OCI-LY7 (cell line): ENCODE data around the gene FXR1. TPM values are rescaled to one million over a fixed set of nuclear protein-coding genes. Genes with fewer than 3 reads are reported as not detected.
"Not testable (repeated sequence)": the region's sequence is repeated elsewhere in the genome, so short reads cannot be mapped to it uniquely, and the experiment has no call there.

Source experiments
- BruUV-seq: library from RNA; stranded (reverse); fragments of 400-500 nt; replicated peaks from 2 replicates; lab custom pipeline; 2021; lab: Mats Ljungman, UMichigan
- CTCF ChIA-PET: fragments of 300-600 bp; sonication (Branson Sonifier 250); formaldehyde crosslinking; loops from one replicate; lab custom pipeline; 2022; ENCODE audit warnings: antibody characterized with exemption; ENCODE audit not compliant: unreplicated experiment; lab: Charles Lee
- POLR2A ChIA-PET: fragments of 300-600 bp; sonication (Branson Sonifier 250); formaldehyde crosslinking; loops from one replicate; lab custom pipeline; 2022; ENCODE audit warnings: antibody characterized with exemption; lab: Charles Lee
- DNase-seq: peaks from one replicate; pipeline ENCODE4 v3.0.0-alpha.2; 2015; ENCODE audit warnings: low spot score
- H2AFZ ChIP-seq: fragments of 200-600 bp; sonication (generic), shearing (Covaris generic); 2 replicates; pipeline ENCODE4 v1.6.1; 2014; ENCODE audit warnings: mild to moderate bottlenecking, antibody characterized with exemption, low read length, moderate library complexity
- H3K27ac ChIP-seq: fragments of 200-600 bp; sonication (generic); 2 replicates; pipeline ENCODE4 v1.5.1; 2014; ENCODE audit warnings: mixed run types, low read depth, mild to moderate bottlenecking, moderate library complexity, low read length, inconsistent platforms; ENCODE audit not compliant: poor library complexity, severe bottlenecking
- H3K36me3 ChIP-seq: fragments of 200-600 bp; sonication (generic); 2 replicates; pipeline ENCODE4 v1.6.1; 2014; ENCODE audit warnings: mild to moderate bottlenecking, antibody characterized with exemption, low read length, moderate library complexity, mixed read lengths; ENCODE audit not compliant: insufficient read depth
- H3K4me1 ChIP-seq: fragments of 200-600 bp; sonication (generic); 2 replicates; pipeline ENCODE4 v1.5.1; 2014; ENCODE audit warnings: mild to moderate bottlenecking, low read length; ENCODE audit not compliant: insufficient read depth, poor library complexity, severe bottlenecking
- H3K4me2 ChIP-seq: fragments of 200-600 bp; sonication (generic); 2 replicates; pipeline ENCODE4 v1.6.1; 2014; ENCODE audit warnings: mild to moderate bottlenecking, low read length
- H3K4me3 ChIP-seq: fragments of 200-600 bp; sonication (generic); 2 replicates; pipeline ENCODE4 v1.5.1; 2014; ENCODE audit warnings: mild to moderate bottlenecking, low read depth, low read length; ENCODE audit not compliant: poor library complexity, severe bottlenecking
- H3K79me2 ChIP-seq: fragments of 200-600 bp; sonication (generic); 2 replicates; pipeline ENCODE4 v1.6.1; 2016; ENCODE audit warnings: low read depth, mild to moderate bottlenecking, low read length, moderate library complexity, mixed read lengths; ENCODE audit not compliant: insufficient read depth
- H3K9me2 ChIP-seq: fragments of 200-600 bp; sonication (generic); 2 replicates; pipeline ENCODE4 v1.6.1; 2016; ENCODE audit warnings: mild to moderate bottlenecking, low read length, mixed read lengths; ENCODE audit not compliant: insufficient read depth
- H3K9me3 ChIP-seq: fragments of 200-600 bp; sonication (generic); 2 replicates; pipeline ENCODE4 v1.6.1; 2014; ENCODE audit warnings: mild to moderate bottlenecking, mixed run types, low read length, mixed read lengths
- H4K20me1 ChIP-seq: fragments of 200-600 bp; sonication (generic); 2 replicates; pipeline ENCODE4 v1.6.1; 2014; ENCODE audit warnings: mild to moderate bottlenecking, antibody characterized with exemption, low read length, moderate library complexity, mixed read lengths; ENCODE audit not compliant: insufficient read depth
- EZH2phosphoT487 ChIP-seq: fragments of 200-600 bp; sonication (generic); IDR thresholded peaks from 2 replicates; pipeline ENCODE4 v1.6.1; 2018; ENCODE audit warnings: low read depth, borderline replicate concordance, mild to moderate bottlenecking, mixed run types, antibody characterized with exemption, low read length, moderate library complexity, mixed read lengths
- intact Hi-C: fragments of 100-400 bp; cut with micrococcal nuclease; formaldehyde crosslinking; loops from one replicate; pipeline ENCODE4 v1.10.0; 2022; ENCODE audit not compliant: unreplicated experiment
- total RNA-seq, 2 experiments: library from RNA; depleted of rRNA in 1 of 2; stranded (reverse); fragments of >200 nt in 1 of 2; shearing (Covaris generic) in 1 of 2; gene quantifications; 2 replicates each; pipeline ENCODE4 v1.2.3, GENCODE V29; 2014 to 2022
- TF ChIP-seq, protein P1 (sequence below): fragments of 200-600 bp; sonication (generic); conservative IDR thresholded peaks from 2 replicates; pipeline ENCODE4 v1.5.1; 2014; ENCODE audit warnings: mild to moderate bottlenecking, antibody characterized with exemption, low read length, moderate library complexity, mixed read lengths

The FXR1 gene
- total RNA-seq, 2 experiments from 2014 or later = 90.6 to 161 TPM

DNA sequence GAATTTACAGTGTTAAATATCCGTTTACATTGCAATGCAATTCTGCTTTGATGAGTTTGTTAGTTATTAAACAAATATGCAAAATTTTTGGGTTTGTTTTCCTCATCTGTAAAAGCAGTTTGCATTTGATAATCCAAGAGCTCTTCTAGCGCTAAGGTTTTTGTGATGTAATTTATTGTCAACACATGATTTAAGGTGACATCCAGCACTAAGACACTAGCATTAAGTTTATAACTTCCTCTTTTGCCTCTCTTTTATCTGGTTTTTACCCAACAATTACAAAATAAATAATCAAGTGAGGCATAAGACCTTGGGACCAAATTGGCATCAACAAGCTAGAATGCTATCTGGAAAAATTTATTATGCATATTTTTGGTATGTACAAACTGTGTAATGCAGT is 78.0 kb downstream of the FXR1 start:
- CTCF ChIA-PET = no interaction called here
- H2AFZ ChIP-seq = peak overlapping the region; percentile 82

DNA sequence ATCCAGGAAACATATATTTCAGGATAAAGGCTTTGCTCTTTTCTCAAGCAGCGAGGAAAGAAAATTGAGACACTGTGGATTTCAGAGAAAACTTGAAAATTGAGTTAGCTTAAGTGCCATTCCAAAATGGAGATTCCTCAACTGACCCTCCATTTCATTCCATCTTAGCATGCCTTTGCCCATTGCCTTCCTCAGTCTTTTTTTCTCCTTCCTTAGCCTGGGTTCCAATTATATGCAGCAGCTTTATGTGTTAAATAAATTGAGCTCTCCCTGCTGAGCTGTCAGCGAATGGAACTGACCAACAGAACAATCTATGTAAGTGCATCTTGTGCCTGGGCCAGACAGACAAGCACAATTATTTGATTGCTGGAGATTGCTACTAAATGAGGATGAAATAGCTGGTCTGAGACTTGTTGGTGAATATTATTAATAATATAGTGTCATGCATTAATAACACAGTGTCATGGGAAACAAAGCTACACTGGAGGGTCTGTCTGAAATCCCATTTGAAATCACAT is 84.0 kb downstream of the FXR1 start:
- H3K4me3 ChIP-seq = no peak overlapping the region
- H3K36me3 ChIP-seq = no peaks in the 10 kb centered on the region
- H2AFZ ChIP-seq = no peak overlapping the region
- no peaks in the 10 kb centered on the region for H4K20me1 ChIP-seq
- ChIA-PET POLR2A (interaction anchor here (0.6 to 0.8 kb wide), 3 partner anchors 12 to 28 kb away, joined by 3 read pairs; no protein-coding TSS in a partner anchor), CTCF (no interaction called here)
- no peaks in the 10 kb centered on the region for H3K9me2 ChIP-seq
- no TSS peak for BruUV-seq
- TF ChIP-seq, protein P1, sequence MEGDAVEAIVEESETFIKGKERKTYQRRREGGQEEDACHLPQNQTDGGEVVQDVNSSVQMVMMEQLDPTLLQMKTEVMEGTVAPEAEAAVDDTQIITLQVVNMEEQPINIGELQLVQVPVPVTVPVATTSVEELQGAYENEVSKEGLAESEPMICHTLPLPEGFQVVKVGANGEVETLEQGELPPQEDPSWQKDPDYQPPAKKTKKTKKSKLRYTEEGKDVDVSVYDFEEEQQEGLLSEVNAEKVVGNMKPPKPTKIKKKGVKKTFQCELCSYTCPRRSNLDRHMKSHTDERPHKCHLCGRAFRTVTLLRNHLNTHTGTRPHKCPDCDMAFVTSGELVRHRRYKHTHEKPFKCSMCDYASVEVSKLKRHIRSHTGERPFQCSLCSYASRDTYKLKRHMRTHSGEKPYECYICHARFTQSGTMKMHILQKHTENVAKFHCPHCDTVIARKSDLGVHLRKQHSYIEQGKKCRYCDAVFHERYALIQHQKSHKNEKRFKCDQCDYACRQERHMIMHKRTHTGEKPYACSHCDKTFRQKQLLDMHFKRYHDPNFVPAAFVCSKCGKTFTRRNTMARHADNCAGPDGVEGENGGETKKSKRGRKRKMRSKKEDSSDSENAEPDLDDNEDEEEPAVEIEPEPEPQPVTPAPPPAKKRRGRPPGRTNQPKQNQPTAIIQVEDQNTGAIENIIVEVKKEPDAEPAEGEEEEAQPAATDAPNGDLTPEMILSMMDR = no peak
- no peak for TF ChIP-seq EZH2phosphoT487
- H3K27ac ChIP-seq = no peak overlapping the region
- no peak for DNase-seq
- H3K4me1 ChIP-seq = no peaks in the 10 kb centered on the region
- H3K79me2 ChIP-seq = no peaks in the 10 kb centered on the region
- intact Hi-C loops = no loop called here
- no peaks in the 10 kb centered on the region for H3K9me3 ChIP-seq
- H3K4me2 ChIP-seq = no peak overlapping the region

More for the DNA sequence above, 78.0 kb downstream of the FXR1 start:
- peak overlapping the region; percentile 76 for H3K4me3 ChIP-seq
- no TSS peak for BruUV-seq
- TF ChIP-seq, protein P1 = no peak
- TF ChIP-seq EZH2phosphoT487 = no peak
- DNase-seq = no peak
- no peaks in the 10 kb centered on the region for H3K9me3 ChIP-seq
- no peaks in the 10 kb centered on the region for H3K9me2 ChIP-seq
- H3K36me3 ChIP-seq = peaks cover 24% of the 10 kb centered on the region; the same call in 1 of the 2 replicates
- peak overlapping the region; percentile 76 for H3K4me2 ChIP-seq
- intact Hi-C loops = no loop called here
- H3K4me1 ChIP-seq = peaks cover 10% of the 10 kb centered on the region
- no peak overlapping the region for H3K27ac ChIP-seq
- H3K79me2 ChIP-seq = peaks cover 15% of the 10 kb centered on the region
- POLR2A ChIA-PET = interaction anchor here (0.5 to 1.4 kb wide), 5 partner anchors 15 to 165 kb away, joined by 3 to 6 read pairs (median 4); partner anchors contain the start of gene FXR1
- no peaks in the 10 kb centered on the region for H4K20me1 ChIP-seq

DNA sequence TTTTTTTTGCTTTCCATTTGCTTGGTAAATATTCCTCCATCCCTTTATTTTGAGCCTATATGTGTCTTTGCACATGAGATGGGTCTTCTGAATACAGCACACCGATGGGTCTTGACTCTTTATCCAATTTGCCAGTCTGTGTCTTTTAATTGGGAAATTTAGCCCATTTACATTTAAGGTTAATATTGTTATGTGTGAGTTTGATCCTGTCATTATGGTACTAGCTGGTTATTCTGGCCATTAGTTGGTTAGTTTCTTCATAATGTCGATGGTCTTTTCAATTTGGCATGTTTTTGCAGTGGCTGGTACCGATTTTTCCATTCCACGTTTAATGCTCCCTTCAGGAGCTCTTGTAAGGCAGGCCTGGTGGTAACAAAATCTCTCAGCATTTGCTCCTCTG is 89.9 kb downstream of the FXR1 start:
- intact Hi-C loops, H3K27ac ChIP-seq, H4K20me1 ChIP-seq, CTCF ChIA-PET, DNase-seq, H3K79me2 ChIP-seq, H2AFZ ChIP-seq, H3K9me3 ChIP-seq, H3K4me2 ChIP-seq, H3K9me2 ChIP-seq, H3K4me1 ChIP-seq, H3K36me3 ChIP-seq, H3K4me3 ChIP-seq, BruUV-seq: not testable (repeated sequence)
- POLR2A ChIA-PET = interaction anchor here (1.4 kb wide), 1 partner anchor 26 kb away, joined by 4 read pairs; no protein-coding TSS in a partner anchor

DNA sequence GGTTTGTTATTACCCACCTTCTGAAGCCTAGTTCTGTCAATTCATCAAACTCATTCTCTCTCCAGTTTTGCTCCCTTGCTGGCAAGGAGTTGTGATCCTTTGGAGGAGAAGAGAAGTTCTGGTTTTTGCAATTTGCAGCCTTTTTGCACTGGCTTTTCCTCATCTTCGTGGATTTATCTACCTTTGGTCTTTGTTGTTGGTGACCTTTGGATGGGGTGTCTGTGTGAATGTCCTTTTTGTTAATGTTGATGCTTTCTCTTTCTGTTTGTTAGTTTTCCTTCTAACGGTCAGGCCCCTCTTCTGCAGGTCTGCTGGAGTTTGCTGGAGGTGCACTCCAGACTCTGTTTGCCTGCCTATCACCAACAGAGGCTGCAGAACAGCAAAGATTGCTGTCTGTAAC is 91.0 kb downstream of the FXR1 start:
- H3K4me1 ChIP-seq, H3K4me3 ChIP-seq, POLR2A ChIA-PET, H3K4me2 ChIP-seq, H2AFZ ChIP-seq, H3K9me3 ChIP-seq, H3K36me3 ChIP-seq, CTCF ChIA-PET, H3K79me2 ChIP-seq, intact Hi-C loops, BruUV-seq, H3K27ac ChIP-seq, H3K9me2 ChIP-seq, DNase-seq, H4K20me1 ChIP-seq: not testable (repeated sequence)
